Measurements from ENCODE around the gene RTCA. TPM values are rescaled to one million over a fixed set of nuclear protein-coding genes. Genes with fewer than 3 reads are reported as not detected.

RTCA gene
- total RNA-seq, 1 experiment from 2014 or later: 33.6 TPM

DNA sequence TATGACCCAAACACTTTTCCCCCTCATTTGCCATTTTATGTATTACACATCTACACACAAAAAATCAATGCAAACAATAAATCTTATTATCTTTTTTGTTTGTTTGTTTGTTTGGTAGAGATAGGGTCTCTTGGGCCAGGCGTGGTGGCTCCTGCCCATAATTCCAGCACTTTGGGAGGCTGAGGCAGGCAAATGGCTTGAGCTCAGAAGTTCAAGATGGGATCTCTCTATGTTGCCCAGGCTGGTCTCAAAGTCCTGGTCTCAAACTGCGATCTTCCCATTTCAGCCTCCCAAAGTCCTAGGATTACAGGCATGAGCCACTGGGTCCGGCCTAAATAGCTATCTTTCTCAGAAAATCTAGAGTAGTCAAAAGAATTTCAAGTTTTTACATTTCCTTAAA lies 15.2 kb upstream of the RTCA start:
- Histone ChIP-seq H3K23me2 (ENCODE audit: insufficient read length, low read depth, low read length, poor library complexity, severe bottlenecking) (peaks cover 9% of the 10 kb centered on the region), H4K8ac (replicated peaks; ENCODE audit: insufficient read length, low read depth, low read length) (no peak overlapping the region), H3K23ac (ENCODE audit: insufficient read length, low read depth, low read length) (no peak overlapping the region), H2BK20ac (ENCODE audit: low read depth, low read length, poor library complexity, severe bottlenecking) (no peak overlapping the region), H3K27me3 (ENCODE audit: insufficient read depth, low read length) (no peaks in the 10 kb centered on the region), H4K5ac (ENCODE audit: insufficient read length, low read depth, low read length) (no peak overlapping the region), H3K79me1 (ENCODE audit: insufficient read depth, low read depth, low read length, poor library complexity, severe bottlenecking) (peaks cover 9% of the 10 kb centered on the region), H3K27ac (ENCODE audit: insufficient read length, low read depth, low read length) (no peak overlapping the region), H3T11ph (ENCODE audit: low read length) (no peak overlapping the region), H3K4me2 (ENCODE audit: insufficient read depth, insufficient read length, low read length) (no peak overlapping the region), H3K4me1 (ENCODE audit: insufficient read depth, low read length) (no peaks in the 10 kb centered on the region; the same call in 1 of the 2 replicates), H4K20me1 (ENCODE audit: control insufficient read depth, insufficient read depth, insufficient read length) (no peaks in the 10 kb centered on the region), H3K9me3 (ENCODE audit: control insufficient read depth, low read depth, low read length) (no peaks in the 10 kb centered on the region), H4K91ac (ENCODE audit: insufficient read length, low read depth, low read length) (no peak overlapping the region), H2BK15ac (ENCODE audit: low read depth, low read length) (no peak overlapping the region), H2BK5ac (ENCODE audit: insufficient read length, low read length) (no peak overlapping the region), H3K18ac (ENCODE audit: insufficient read length, low read depth, low read length) (no peak overlapping the region), H2BK120ac (ENCODE audit: low read depth, low read length, poor library complexity, severe bottlenecking) (no peak overlapping the region), H3K79me2 (ENCODE audit: insufficient read depth, low read length) (peaks cover 5% of the 10 kb centered on the region; the same call in 1 of the 2 replicates), H2BK12ac (ENCODE audit: insufficient read length, low read depth, low read length) (no peak overlapping the region), H3K14ac (ENCODE audit: insufficient read depth, low read length) (no peak overlapping the region), H3K56ac (ENCODE audit: insufficient read length, low read depth, low read length) (no peak overlapping the region), H3K4ac (ENCODE audit: low read depth, low read length) (no peak overlapping the region), H2AK5ac (ENCODE audit: insufficient read length, low read length) (no peak overlapping the region), H3K9ac (ENCODE audit: extremely low read depth, insufficient read length, low read length) (no peak overlapping the region), H2AFZ (ENCODE audit: low read length) (no peak overlapping the region)
- Mint-ChIP-seq H3K4me3 (no peak overlapping the region; a peak in 1 of 5 replicates), H3K36me3 (ENCODE audit: insufficient read depth in 1 of 3, low read depth in 3 of 3) (peaks cover 0 to 6% (median 0%) of the 10 kb centered on the region in 3 experiments; a peak in 2 of 7 replicates), H3K9me3 (no peaks in the 10 kb centered on the region), H3K27ac (peak overlapping the region in 1 of 3 experiments; percentile 37; a peak in 1 of 7 replicates), H3K4me1 (peaks cover 4 to 7% of the 10 kb centered on the region in 2 experiments), H3K27me3 (ENCODE audit: low read depth) (no peaks in the 10 kb centered on the region)
- WGBS (ENCODE audit: extremely low coverage, insufficient read length, low lambda C conversion rate): no CpG with 5 or more reads among the region's 3 CpGs
- no peak for DNase-seq
- TF ChIP-seq, protein P1, sequence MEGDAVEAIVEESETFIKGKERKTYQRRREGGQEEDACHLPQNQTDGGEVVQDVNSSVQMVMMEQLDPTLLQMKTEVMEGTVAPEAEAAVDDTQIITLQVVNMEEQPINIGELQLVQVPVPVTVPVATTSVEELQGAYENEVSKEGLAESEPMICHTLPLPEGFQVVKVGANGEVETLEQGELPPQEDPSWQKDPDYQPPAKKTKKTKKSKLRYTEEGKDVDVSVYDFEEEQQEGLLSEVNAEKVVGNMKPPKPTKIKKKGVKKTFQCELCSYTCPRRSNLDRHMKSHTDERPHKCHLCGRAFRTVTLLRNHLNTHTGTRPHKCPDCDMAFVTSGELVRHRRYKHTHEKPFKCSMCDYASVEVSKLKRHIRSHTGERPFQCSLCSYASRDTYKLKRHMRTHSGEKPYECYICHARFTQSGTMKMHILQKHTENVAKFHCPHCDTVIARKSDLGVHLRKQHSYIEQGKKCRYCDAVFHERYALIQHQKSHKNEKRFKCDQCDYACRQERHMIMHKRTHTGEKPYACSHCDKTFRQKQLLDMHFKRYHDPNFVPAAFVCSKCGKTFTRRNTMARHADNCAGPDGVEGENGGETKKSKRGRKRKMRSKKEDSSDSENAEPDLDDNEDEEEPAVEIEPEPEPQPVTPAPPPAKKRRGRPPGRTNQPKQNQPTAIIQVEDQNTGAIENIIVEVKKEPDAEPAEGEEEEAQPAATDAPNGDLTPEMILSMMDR (conservative IDR thresholded peaks at IDR 0.05): no peak
